ENCODE results near the gene POU6F2.

DNA sequence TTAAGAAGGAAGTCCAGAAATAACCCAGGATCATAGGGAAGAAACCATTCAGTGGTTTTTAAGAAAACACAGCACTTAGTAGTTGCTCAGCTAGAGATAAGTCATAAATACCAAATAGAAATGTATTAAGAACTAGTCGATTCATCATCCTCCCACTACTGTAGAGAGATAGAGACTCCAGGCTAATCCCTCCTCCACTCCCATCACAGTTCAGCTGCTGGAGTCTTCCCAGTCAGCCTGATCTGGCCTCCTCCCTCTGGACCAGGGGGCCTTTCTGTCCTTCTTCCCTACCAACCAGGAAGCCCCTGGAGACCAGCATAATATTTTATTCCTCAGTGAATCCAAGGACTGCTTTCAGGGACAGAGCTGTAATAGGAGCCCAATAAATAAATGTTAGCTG, 294.4 kb downstream of the POU6F2 start:
- TF ChIP-seq EP300 (IDR thresholded peaks at IDR 0.05; ENCODE audit: low read depth): no peak
- TF ChIP-seq POLR2AphosphoS5 (IDR thresholded peaks at IDR 0.05): no peak

All from transverse colon (tissue), 3 donors.